Measurements from ENCODE around the gene RGL4. TPM values are rescaled to one million over a fixed set of nuclear protein-coding genes. Genes with fewer than 3 reads are reported as not detected.

Gene RGL4
- total and polyA plus RNA-seq, 2 experiments from 2014 or later, result 0.16 TPM; not detected in 1

DNA sequence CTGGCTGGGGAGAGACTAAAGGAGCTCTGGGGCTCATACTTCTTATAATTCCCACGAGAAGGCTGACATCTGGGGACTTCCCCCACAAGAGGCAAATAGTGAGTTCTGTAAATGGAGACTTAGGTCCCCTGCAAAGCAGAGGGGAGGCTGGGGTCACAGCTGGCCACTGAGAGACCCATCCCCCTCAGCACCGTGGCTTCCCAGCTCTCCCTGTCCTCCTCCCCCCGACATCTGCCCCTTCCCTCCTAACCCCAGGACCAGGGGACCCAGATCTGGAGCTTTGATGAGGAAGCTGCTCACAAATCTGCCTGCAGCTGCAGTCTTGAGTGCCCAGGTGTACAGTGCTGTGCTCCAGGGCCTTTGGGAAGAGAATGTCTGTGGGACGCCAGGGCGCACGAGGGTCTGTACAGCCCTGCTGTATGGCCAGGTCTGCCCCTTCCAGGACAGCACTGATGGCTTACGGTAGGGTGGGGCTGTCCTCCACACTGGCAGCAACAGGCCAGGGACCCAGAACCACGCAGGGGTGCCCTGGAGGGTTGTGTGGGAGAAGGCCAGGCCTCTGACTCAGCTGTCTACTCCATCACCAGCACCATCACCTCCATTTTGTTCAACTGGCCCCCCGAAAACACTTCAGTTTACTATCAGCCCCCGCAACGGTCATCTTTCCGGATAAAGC, 1.1 kb downstream of the RGL4 start:
- no peak overlapping the region for H3K4me3 ChIP-seq
- no peak overlapping the region for H3K4me2 ChIP-seq
- Mint-ChIP-seq H3K27me3 (ENCODE audit: insufficient read depth, low read depth, poor library complexity) (peaks cover 13% of the 10 kb centered on the region), H3K9me3 (no peaks in the 10 kb centered on the region), H3K4me1 (no peaks in the 10 kb centered on the region), H3K4me3 (no peak overlapping the region), H3K27ac (no peak overlapping the region), H3K36me3 (ENCODE audit: low read depth) (peaks cover 25% of the 10 kb centered on the region)
- no peaks in the 10 kb centered on the region for H3K79me2 ChIP-seq (replicated peaks; ENCODE audit: insufficient read depth)
- DNase-seq (ENCODE audit: low spot score) (no peak), ATAC-seq (no peak)
- H4K20me1 ChIP-seq (replicated peaks; ENCODE audit: insufficient read depth), result peaks cover 3% of the 10 kb centered on the region
- TF ChIP-seq CREB1 (CRISPR knock-in tag; IDR thresholded peaks at IDR 0.05; ENCODE audit: low read depth), result no peak
- no peak for TF ChIP-seq STAT1 (IDR thresholded peaks at IDR 0.05; ENCODE audit: unreplicated experiment)
- H3K4me1 ChIP-seq (ENCODE audit: insufficient read depth), result no peaks in the 10 kb centered on the region
- no peaks in the 10 kb centered on the region for H3K27me3 ChIP-seq (ENCODE audit: insufficient read depth)
- no peak overlapping the region for H3K27ac ChIP-seq (ENCODE audit: low read depth)
- H3K9me2 ChIP-seq (ENCODE audit: insufficient read depth), result no peaks in the 10 kb centered on the region
- H3F3A ChIP-seq (replicated peaks; ENCODE audit: low read depth), result no peaks in the 10 kb centered on the region
- H2AFZ ChIP-seq, result no peak overlapping the region
- peaks cover 11% of the 10 kb centered on the region; the same call in 1 of the 2 replicates for H3K36me3 ChIP-seq (ENCODE audit: insufficient read depth)

DNA sequence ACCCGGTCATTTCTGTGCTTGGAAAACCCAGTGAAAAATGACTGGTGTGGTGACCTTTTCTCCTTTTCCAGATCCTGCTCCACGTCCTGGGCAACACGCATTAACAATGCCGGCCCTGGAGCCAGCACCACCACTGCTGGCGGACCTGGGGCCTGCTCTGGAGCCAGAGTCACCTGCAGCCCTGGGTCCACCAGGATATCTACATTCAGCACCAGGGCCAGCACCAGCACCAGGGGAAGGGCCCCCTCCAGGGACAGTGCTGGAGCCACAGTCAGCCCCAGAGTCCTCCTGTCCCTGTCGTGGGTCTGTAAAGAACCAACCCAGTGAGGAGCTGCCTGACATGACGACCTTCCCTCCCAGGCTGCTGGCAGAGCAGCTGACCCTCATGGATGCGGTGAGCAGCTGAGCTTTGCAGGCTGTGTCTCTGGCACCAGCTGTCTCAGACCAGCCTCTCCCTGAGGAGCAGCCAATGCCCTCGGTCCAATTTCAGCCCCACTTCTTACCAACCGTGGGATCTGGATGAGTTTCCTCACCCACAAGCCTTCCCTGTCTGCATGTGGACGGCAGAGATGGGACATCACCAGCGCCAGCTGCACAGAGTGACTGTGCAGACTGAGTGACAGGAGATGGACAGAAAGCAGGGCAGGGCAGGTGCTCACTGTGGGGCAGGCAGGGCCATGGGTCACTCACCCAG, 1.9 kb downstream of the RGL4 start:
- Histone ChIP-seq H2AFZ (no peak overlapping the region), H4K20me1 (replicated peaks; ENCODE audit: insufficient read depth) (no peaks in the 10 kb centered on the region; the same call in 1 of the 2 replicates), H3K4me2 (no peak overlapping the region), H3K27ac (ENCODE audit: low read depth) (no peak overlapping the region), H3K36me3 (ENCODE audit: insufficient read depth) (peaks cover 11% of the 10 kb centered on the region; the same call in 1 of the 2 replicates), H3F3A (replicated peaks; ENCODE audit: low read depth) (no peaks in the 10 kb centered on the region), H3K79me2 (replicated peaks; ENCODE audit: insufficient read depth) (no peaks in the 10 kb centered on the region), H3K4me3 (no peak overlapping the region), H3K9me2 (ENCODE audit: insufficient read depth) (no peaks in the 10 kb centered on the region), H3K27me3 (ENCODE audit: insufficient read depth) (no peaks in the 10 kb centered on the region), H3K4me1 (ENCODE audit: insufficient read depth) (no peaks in the 10 kb centered on the region)
- H3K36me3 Mint-ChIP-seq (ENCODE audit: low read depth), result peaks cover 25% of the 10 kb centered on the region
- DNase-seq (ENCODE audit: low spot score) (peak; percentile 37), ATAC-seq (peak; percentile 88)
- no peaks in the 10 kb centered on the region for H3K9me3 Mint-ChIP-seq
- peaks cover 10% of the 10 kb centered on the region for H3K27me3 Mint-ChIP-seq (ENCODE audit: insufficient read depth, low read depth, poor library complexity)
- no peak overlapping the region for H3K27ac Mint-ChIP-seq
- no peaks in the 10 kb centered on the region for H3K4me1 Mint-ChIP-seq
- H3K4me3 Mint-ChIP-seq, result no peak overlapping the region
- no peak for TF ChIP-seq STAT1 (IDR thresholded peaks at IDR 0.05; ENCODE audit: unreplicated experiment)
- TF ChIP-seq, protein P1, sequence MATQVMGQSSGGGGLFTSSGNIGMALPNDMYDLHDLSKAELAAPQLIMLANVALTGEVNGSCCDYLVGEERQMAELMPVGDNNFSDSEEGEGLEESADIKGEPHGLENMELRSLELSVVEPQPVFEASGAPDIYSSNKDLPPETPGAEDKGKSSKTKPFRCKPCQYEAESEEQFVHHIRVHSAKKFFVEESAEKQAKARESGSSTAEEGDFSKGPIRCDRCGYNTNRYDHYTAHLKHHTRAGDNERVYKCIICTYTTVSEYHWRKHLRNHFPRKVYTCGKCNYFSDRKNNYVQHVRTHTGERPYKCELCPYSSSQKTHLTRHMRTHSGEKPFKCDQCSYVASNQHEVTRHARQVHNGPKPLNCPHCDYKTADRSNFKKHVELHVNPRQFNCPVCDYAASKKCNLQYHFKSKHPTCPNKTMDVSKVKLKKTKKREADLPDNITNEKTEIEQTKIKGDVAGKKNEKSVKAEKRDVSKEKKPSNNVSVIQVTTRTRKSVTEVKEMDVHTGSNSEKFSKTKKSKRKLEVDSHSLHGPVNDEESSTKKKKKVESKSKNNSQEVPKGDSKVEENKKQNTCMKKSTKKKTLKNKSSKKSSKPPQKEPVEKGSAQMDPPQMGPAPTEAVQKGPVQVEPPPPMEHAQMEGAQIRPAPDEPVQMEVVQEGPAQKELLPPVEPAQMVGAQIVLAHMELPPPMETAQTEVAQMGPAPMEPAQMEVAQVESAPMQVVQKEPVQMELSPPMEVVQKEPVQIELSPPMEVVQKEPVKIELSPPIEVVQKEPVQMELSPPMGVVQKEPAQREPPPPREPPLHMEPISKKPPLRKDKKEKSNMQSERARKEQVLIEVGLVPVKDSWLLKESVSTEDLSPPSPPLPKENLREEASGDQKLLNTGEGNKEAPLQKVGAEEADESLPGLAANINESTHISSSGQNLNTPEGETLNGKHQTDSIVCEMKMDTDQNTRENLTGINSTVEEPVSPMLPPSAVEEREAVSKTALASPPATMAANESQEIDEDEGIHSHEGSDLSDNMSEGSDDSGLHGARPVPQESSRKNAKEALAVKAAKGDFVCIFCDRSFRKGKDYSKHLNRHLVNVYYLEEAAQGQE (IDR thresholded peaks at IDR 0.05; ENCODE audit: unreplicated experiment), result peak; percentile 69
- TF ChIP-seq, protein P2, sequence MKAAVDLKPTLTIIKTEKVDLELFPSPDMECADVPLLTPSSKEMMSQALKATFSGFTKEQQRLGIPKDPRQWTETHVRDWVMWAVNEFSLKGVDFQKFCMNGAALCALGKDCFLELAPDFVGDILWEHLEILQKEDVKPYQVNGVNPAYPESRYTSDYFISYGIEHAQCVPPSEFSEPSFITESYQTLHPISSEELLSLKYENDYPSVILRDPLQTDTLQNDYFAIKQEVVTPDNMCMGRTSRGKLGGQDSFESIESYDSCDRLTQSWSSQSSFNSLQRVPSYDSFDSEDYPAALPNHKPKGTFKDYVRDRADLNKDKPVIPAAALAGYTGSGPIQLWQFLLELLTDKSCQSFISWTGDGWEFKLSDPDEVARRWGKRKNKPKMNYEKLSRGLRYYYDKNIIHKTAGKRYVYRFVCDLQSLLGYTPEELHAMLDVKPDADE (IDR thresholded peaks at IDR 0.05), result no peak
- no peak for TF ChIP-seq NANOG (IDR thresholded peaks at IDR 0.05; ENCODE audit: borderline replicate concordance)
- TF ChIP-seq, protein P3, sequence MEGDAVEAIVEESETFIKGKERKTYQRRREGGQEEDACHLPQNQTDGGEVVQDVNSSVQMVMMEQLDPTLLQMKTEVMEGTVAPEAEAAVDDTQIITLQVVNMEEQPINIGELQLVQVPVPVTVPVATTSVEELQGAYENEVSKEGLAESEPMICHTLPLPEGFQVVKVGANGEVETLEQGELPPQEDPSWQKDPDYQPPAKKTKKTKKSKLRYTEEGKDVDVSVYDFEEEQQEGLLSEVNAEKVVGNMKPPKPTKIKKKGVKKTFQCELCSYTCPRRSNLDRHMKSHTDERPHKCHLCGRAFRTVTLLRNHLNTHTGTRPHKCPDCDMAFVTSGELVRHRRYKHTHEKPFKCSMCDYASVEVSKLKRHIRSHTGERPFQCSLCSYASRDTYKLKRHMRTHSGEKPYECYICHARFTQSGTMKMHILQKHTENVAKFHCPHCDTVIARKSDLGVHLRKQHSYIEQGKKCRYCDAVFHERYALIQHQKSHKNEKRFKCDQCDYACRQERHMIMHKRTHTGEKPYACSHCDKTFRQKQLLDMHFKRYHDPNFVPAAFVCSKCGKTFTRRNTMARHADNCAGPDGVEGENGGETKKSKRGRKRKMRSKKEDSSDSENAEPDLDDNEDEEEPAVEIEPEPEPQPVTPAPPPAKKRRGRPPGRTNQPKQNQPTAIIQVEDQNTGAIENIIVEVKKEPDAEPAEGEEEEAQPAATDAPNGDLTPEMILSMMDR (conservative IDR thresholded peaks at IDR 0.05; ENCODE audit: low read depth in 2 of 2), result no peak
- no peak for TF ChIP-seq CREB1 (CRISPR knock-in tag; IDR thresholded peaks at IDR 0.05; ENCODE audit: low read depth)
- no peak for TF ChIP-seq ZNF114 (CRISPR knock-in tag; IDR thresholded peaks at IDR 0.05)
- TF ChIP-seq ZNF331 (CRISPR knock-in tag; IDR thresholded peaks at IDR 0.05; ENCODE audit: low read depth), result no peak

Measured in GM23338 (cell line).